Fibroblast of skin of scalp (primary cell): ENCODE data around the gene RBBP4.
A peak's percentile ranks its signal among the peaks of the same experiment; 100 is the strongest.
"Not testable (repeated sequence)": the region's sequence is repeated elsewhere in the genome, so short reads cannot be mapped to it uniquely, and the experiment has no call there.

ENCODE experiments used
- DNase-seq: peaks from one replicate; pipeline ENCODE4 v3.0.0-alpha.2; 2013

The RBBP4 gene

DNA sequence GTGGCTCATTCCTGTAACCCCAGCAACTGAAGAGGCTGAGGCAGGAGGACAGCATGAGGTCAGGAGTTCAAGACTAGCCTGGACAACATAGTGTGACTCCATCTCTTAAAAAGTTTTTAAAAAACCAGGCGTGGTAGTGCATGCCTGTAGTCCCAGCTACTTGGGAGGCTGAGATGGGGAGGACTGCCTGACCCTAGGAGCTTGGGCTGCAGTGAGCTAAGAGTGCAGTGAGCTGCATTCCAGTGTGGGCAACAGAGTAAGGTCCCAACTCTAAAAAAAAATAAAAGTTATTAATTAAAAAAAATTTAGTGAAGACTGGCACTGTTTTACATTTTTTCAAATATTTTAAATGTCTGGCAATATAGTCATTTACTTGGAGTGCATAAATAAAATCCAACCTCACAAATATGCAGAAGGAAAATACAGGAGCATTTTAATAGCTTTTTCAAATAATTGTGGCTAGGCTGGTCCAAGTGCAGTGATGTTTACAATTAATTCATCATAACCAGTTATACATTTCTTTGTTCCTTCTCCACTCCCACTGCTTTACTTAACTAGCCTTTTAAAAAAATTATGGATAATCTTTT, 11.4 kb upstream of the RBBP4 start:
- peak; percentile 90 for DNase-seq

- DNase-seq = not testable (repeated sequence)
Measured at GRCh38 chr1:32642292-32642827, 8.6 kb upstream of the RBBP4 start.

DNA sequence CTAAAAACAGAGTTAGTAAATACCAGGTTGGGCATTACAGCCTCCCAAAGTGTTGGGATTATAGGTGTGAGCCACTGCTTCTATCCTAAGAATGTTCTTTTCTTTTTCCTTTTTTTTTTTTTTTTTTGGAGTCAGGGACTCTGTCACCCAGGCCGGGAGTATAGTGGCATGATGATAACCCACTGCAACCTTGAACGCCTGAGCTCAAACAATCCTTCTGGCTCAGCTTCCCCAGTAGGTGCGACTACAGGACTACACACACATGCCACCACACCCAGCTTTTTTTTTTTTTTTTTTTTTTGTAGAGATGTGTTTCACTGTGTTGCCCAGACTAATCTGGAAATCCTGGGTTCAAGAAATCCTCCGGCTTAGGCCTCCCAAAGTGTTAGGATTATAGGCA, 6.6 kb upstream of the RBBP4 start:
- DNase-seq = no peak

DNA sequence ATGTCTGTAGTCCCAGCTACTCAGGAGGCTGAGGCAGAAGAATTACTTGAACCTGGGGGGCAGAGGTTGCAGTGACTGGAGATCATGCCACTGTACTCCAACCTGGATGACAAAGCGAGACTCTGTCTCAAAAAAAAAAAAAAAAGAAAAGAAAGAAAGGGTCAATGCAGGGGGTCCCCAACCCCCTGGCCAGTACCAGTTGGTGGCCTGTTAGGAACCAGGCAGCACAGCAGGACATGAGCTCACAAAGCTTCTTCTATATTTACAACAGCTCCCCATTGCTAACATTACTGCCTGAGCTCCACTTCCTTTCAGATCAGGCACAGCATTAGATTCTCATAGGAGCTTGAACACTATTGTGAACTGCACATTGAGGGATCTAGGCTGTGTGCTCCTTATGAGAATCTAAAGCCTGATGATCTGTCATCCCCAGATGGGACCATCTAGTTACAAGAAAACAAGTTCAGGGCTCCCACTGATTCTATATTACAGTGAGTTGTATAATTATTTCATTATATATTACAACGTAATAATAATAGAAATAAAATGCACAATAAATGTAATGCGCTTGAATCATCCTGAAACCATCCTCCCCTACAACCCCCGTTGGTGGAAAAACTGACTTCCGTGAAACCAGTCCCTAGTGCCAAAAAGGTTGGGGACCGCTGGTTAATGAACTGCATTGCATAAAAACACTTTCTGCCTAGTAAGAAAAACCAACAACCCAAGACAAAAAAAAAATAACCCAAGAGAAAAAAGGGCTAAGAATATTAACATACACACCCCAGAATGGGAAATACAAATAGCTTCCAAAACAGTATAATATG, 3.5 kb upstream of the RBBP4 start:
- DNase-seq = no peak

DNA sequence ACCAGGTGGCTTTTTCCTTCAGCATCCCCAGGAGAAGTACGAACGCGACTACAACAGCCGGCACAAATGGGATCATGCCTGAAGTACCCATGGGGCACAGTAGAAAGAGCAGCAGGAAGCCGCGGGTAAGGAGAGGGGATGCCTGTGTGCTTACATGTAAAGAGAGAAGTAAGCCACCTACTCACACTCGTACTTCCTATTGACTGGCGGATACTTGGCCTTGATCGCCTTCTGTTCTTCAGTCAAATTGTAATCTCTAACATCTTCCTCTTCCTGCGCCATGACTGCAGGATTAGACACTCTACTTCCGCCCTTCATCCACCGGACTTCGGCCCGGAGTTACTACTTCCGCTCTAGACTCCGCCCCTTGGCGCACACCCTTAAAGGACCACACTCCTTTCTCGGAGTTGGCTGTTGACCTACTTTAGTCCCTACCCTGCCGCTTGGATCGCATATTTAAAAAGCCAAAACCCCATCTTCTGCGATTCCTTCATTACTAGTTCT, 708 bp upstream of the RBBP4 start, which contains the start of gene ZBTB8OS:
ZBTB8OS (minus strand) TSS at position 303 of the 504 bp plus-strand sequence; CDS start at position 282, 21 bp downstream.
- peak; percentile 93 for DNase-seq

- DNase-seq = no peak
Measured at GRCh38 chr1:32651461-32652073, 559 bp downstream of the RBBP4 start.

GRCh38 chr1:32652244-32652962, 1.4 kb downstream of the RBBP4 start:
- no peak for DNase-seq

- DNase-seq = no peak
Measured at GRCh38 chr1:32659581-32659980, 8.6 kb downstream of the RBBP4 start.

- no peak for DNase-seq
Measured at GRCh38 chr1:32665915-32666314, 14.9 kb downstream of the RBBP4 start.

- DNase-seq = no peak
Measured at GRCh38 chr1:32666901-32667566, 16.0 kb downstream of the RBBP4 start.

DNA sequence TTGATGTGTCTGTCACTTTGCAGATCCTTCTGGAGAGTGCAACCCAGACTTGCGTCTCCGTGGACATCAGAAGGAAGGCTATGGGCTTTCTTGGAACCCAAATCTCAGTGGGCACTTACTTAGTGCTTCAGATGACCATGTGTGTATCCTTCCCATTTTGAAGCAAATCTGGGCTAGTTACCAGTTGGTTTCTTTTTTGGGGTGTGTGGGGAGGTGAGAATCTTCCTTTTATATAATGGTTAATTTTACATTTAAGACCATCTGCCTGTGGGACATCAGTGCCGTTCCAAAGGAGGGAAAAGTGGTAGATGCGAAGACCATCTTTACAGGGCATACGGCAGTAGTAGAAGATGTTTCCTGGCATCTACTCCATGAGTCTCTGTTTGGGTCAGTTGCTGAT, 17.7 kb downstream of the RBBP4 start:
- DNase-seq = not testable (repeated sequence)

GRCh38 chr1:32676945-32677344, 25.9 kb downstream of the RBBP4 start:
- DNase-seq = no peak

DNA sequence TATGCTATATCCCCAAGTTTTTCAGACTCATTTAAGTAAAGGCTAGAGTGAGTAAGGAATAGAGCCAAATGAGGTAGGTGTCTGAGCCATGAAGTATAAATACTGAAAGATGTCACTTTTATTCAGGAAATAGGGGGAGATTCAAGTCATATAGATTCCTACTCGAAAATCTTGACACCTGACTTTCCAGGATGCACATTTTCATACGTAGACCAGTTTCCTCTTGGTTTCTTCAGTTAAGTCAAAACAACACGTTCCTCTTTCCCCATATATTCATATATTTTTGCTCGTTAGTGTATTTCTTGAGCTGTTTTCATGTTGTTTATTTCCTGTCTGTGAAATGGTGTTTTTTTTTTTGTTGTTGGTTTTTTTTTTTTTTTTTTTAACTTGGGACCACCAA, 29.0 kb downstream of the RBBP4 start:
- not testable (repeated sequence) for DNase-seq

GRCh38 chr1:32680642-32681041, 29.6 kb downstream of the RBBP4 start:
- no peak for DNase-seq

GRCh38 chr1:32681509-32681908, 30.5 kb downstream of the RBBP4 start:
- DNase-seq = no peak

DNA sequence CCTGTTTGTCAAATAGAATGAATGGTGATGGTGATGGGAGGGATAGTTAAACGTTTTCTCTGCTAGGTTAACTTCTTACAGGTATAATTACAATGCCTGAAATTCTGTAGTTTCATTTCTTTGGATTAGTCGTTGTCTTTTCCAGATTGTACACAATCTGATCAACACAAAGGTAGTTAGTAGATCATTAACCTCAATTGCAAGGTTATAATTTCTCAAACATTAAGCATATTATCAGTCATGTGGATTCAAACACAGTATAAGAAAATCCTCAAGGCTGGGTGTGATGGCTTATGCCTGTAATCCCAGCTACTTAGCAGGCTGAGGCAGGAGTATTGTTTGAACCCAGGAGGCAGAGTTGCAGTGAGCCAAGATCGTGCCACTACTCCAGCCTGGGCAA, 31.0 kb downstream of the RBBP4 start:
- no peak for DNase-seq

- DNase-seq = no peak
Measured at GRCh38 chr1:32683397-32683796, 32.4 kb downstream of the RBBP4 start.

GRCh38 chr1:32684167-32684811, 33.3 kb downstream of the RBBP4 start:
- no peak for DNase-seq

DNA sequence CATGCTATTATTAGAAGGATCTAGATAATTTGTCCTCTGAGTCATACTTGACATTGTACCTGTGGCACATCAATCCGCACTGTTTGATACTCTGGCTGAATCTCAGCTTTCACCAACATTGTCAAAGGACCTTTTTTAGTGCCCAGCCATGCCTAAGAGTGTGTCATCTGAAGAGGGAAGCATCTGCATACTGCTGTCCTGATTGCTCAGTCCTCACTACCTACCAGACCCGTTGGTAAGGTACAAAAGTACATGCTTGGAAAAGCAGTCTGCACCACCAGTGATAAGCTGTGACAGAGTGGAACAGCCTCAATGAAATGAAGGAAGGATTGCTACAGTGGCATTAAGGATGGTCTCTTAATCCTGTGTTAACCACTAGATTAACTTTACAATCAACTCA, 34.5 kb downstream of the RBBP4 start:
- DNase-seq = no peak

GRCh38 chr1:32686387-32686786, 35.4 kb downstream of the RBBP4 start:
- DNase-seq = no peak

DNA sequence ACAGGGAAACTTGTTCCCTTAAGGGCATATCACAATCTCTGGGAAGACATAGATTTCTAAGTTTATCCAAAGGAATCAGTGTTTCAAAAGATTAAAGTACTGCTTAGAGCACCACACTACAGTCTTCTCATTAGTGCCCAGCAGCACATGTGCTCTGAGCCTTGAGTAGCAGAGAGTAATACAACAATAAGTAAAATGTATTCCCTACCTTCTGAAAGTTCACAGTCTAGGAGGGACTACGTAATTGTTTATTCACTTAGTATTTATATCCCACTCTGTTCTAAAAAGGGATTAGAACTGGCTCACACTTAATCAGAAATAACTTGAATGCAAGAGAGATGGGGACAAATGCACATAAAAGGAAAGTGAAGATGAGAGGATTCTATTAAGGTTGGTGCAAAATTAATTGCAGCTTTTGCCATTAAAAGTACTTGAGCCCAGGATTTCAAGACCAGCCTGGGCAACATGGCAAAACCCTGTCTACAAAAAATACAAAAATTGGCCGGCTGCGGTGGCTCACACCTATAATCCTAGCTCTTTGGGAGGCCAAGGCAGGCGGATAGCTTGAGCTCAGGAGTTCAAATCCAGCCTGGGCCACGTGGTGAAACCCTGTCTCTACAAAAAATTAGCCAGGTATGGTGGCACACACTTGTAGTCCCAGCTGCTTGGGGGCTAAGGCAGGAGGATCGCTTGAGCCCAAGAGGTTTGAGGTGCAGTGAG, 42.6 kb downstream of the RBBP4 start:
- DNase-seq = no peak
